Loucy (cell line): Measurements from ENCODE around the gene PTPRF.

Source experiments
- H2AFZ ChIP-seq: fragments of 200-600 bp; sonication (generic); 2 replicates; pipeline ENCODE4 v1.6.0; 2016; ENCODE audit warnings: antibody characterized with exemption, mild to moderate bottlenecking, low read length, moderate library complexity
- H3F3A ChIP-seq: fragments of 200-600 bp; 2 replicates; pipeline ENCODE4 v1.6.0; 2016; ENCODE audit warnings: antibody characterized with exemption, low read depth, mild to moderate bottlenecking
- H3K27me3 ChIP-seq: fragments of 200-600 bp; sonication (generic); 2 replicates; pipeline ENCODE4 v1.6.1; 2014; ENCODE audit warnings: low read length, mild to moderate bottlenecking; ENCODE audit not compliant: insufficient read depth, poor library complexity, severe bottlenecking
- H3K36me3 ChIP-seq: fragments of 200-600 bp; sonication (generic); 2 replicates; pipeline ENCODE4 v1.6.1; 2016; ENCODE audit warnings: low read length; ENCODE audit not compliant: insufficient read depth
- H3K4me1 ChIP-seq: fragments of 200-600 bp; sonication (generic); 2 replicates; pipeline ENCODE4 v1.5.1; 2014; ENCODE audit warnings: low read length, mild to moderate bottlenecking; ENCODE audit not compliant: insufficient read depth, poor library complexity, severe bottlenecking
- H3K4me2 ChIP-seq: fragments of 200-600 bp; sonication (generic); 2 replicates; pipeline ENCODE4 v1.6.0; 2014; ENCODE audit warnings: antibody characterized with exemption, low read length, low read depth, mild to moderate bottlenecking; ENCODE audit not compliant: poor library complexity, severe bottlenecking
- H3K4me3 ChIP-seq: fragments of 200-600 bp; sonication (generic); 2 replicates; pipeline ENCODE4 v1.5.1; 2014; ENCODE audit warnings: low read length, mild to moderate bottlenecking, mixed read lengths; ENCODE audit not compliant: poor library complexity, severe bottlenecking
- H3K79me2 ChIP-seq: fragments of 200-600 bp; sonication (generic); 2 replicates; pipeline ENCODE4 v1.6.1; 2014; ENCODE audit warnings: low read length; ENCODE audit not compliant: insufficient read depth
- H3K9ac ChIP-seq: fragments of 200-600 bp; sonication (generic); 2 replicates; pipeline ENCODE4 v1.6.0; 2014; ENCODE audit warnings: mild to moderate bottlenecking, low read depth, low read length, moderate library complexity; ENCODE audit not compliant: poor library complexity, severe bottlenecking
- H3K9me2 ChIP-seq: fragments of 200-600 bp; sonication (generic); replicated peaks from 2 replicates; pipeline ENCODE4 v1.6.1; 2016; ENCODE audit warnings: low read depth, low read length, mixed read lengths
- H3K9me3 ChIP-seq: fragments of 200-600 bp; sonication (generic); 2 replicates; pipeline ENCODE4 v1.6.1; 2014; ENCODE audit warnings: mild to moderate bottlenecking, antibody characterized with exemption, low read length, low read depth; ENCODE audit not compliant: insufficient read depth
- H4K20me1 ChIP-seq: fragments of 200-600 bp; sonication (generic); 2 replicates; pipeline ENCODE4 v1.6.0; 2014; ENCODE audit warnings: antibody characterized with exemption, low read length, mild to moderate bottlenecking; ENCODE audit not compliant: insufficient read depth, poor library complexity, severe bottlenecking
- EZH2phosphoT487 ChIP-seq: fragments of 200-600 bp; IDR thresholded peaks from 2 replicates; pipeline ENCODE4 v1.6.1; 2018; ENCODE audit warnings: antibody characterized with exemption, mild to moderate bottlenecking, moderate library complexity, borderline replicate concordance
- TF ChIP-seq, protein P1 (sequence below): fragments of 200-600 bp; sonication (generic); conservative IDR thresholded peaks from 2 replicates; pipeline ENCODE4 v1.5.1; 2014; ENCODE audit warnings: mild to moderate bottlenecking, antibody characterized with exemption, low read length

PTPRF gene

DNA sequence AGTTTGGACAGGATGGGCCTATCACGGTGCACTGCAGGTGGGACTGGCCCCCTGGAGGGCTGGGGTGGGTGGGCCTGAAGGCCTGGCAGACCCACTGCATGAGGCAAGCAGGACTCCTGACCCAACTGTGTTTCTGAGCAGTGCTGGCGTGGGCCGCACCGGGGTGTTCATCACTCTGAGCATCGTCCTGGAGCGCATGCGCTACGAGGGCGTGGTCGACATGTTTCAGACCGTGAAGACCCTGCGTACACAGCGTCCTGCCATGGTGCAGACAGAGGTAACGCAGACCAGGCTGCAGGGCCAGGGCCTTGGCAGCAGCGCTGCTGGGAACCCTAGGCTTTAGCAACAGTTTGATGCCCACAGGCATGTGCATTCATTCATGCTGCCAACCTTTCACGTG is 90.3 kb downstream of the PTPRF start:
- no peaks in the 10 kb centered on the region for H3F3A ChIP-seq
- H3K9me3 ChIP-seq, result no peaks in the 10 kb centered on the region
- H3K9me2 ChIP-seq, result no peaks in the 10 kb centered on the region
- no peaks in the 10 kb centered on the region for H3K36me3 ChIP-seq
- no peaks in the 10 kb centered on the region for H3K4me1 ChIP-seq
- no peaks in the 10 kb centered on the region for H4K20me1 ChIP-seq
- H3K27me3 ChIP-seq, result no peaks in the 10 kb centered on the region
- no peaks in the 10 kb centered on the region for H3K79me2 ChIP-seq
- H2AFZ ChIP-seq, result no peak overlapping the region
- no peak overlapping the region for H3K4me2 ChIP-seq
- TF ChIP-seq EZH2phosphoT487, result no peak
- TF ChIP-seq, protein P1, sequence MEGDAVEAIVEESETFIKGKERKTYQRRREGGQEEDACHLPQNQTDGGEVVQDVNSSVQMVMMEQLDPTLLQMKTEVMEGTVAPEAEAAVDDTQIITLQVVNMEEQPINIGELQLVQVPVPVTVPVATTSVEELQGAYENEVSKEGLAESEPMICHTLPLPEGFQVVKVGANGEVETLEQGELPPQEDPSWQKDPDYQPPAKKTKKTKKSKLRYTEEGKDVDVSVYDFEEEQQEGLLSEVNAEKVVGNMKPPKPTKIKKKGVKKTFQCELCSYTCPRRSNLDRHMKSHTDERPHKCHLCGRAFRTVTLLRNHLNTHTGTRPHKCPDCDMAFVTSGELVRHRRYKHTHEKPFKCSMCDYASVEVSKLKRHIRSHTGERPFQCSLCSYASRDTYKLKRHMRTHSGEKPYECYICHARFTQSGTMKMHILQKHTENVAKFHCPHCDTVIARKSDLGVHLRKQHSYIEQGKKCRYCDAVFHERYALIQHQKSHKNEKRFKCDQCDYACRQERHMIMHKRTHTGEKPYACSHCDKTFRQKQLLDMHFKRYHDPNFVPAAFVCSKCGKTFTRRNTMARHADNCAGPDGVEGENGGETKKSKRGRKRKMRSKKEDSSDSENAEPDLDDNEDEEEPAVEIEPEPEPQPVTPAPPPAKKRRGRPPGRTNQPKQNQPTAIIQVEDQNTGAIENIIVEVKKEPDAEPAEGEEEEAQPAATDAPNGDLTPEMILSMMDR, result no peak
- no peak overlapping the region for H3K4me3 ChIP-seq
- H3K9ac ChIP-seq, result no peak overlapping the region

DNA sequence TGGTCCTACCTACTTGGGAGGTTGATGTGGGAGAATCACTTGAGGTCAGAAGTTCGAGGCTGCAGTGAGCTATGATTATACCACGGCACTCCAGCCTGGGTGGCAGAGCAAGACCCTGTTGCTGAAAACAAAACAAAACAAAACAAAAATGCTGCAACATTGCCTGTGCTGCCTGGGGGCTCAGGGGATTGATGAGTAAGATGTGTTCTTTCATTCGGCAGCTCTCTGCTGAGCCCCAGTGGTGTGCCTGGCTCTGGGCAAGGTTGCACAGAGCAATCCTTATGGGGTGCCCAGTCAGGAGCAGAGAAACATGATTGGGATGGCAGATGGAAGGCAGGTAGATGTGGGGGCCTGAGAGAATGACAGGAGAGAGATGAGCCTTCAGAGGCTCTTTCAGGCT is 90.7 kb downstream of the PTPRF start:
- TF ChIP-seq, protein P1, result no peak
- TF ChIP-seq EZH2phosphoT487, result no peak
- H3K9me2 ChIP-seq, result no peaks in the 10 kb centered on the region
- H3K36me3 ChIP-seq, result no peaks in the 10 kb centered on the region
- no peaks in the 10 kb centered on the region for H4K20me1 ChIP-seq
- no peaks in the 10 kb centered on the region for H3K9me3 ChIP-seq
- no peak overlapping the region for H3K4me3 ChIP-seq
- no peak overlapping the region for H3K9ac ChIP-seq
- H3F3A ChIP-seq, result no peaks in the 10 kb centered on the region
- H3K79me2 ChIP-seq, result no peaks in the 10 kb centered on the region
- H3K27me3 ChIP-seq, result no peaks in the 10 kb centered on the region
- H3K4me1 ChIP-seq, result no peaks in the 10 kb centered on the region
- H2AFZ ChIP-seq, result no peak overlapping the region
- no peak overlapping the region for H3K4me2 ChIP-seq

DNA sequence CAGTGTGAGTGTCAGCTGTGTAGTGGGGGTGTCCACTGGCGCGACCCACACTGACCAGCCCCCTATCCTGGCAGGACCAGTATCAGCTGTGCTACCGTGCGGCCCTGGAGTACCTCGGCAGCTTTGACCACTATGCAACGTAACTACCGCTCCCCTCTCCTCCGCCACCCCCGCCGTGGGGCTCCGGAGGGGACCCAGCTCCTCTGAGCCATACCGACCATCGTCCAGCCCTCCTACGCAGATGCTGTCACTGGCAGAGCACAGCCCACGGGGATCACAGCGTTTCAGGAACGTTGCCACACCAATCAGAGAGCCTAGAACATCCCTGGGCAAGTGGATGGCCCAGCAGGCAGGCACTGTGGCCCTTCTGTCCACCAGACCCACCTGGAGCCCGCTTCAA is 91.2 kb downstream of the PTPRF start:
- no peaks in the 10 kb centered on the region for H3F3A ChIP-seq
- no peak overlapping the region for H3K4me3 ChIP-seq
- H3K4me1 ChIP-seq, result no peaks in the 10 kb centered on the region
- TF ChIP-seq, protein P1, result no peak
- no peak for TF ChIP-seq EZH2phosphoT487
- no peaks in the 10 kb centered on the region for H3K27me3 ChIP-seq
- H3K36me3 ChIP-seq, result no peaks in the 10 kb centered on the region
- no peak overlapping the region for H3K9ac ChIP-seq
- no peaks in the 10 kb centered on the region for H3K9me2 ChIP-seq
- no peak overlapping the region for H3K4me2 ChIP-seq
- H4K20me1 ChIP-seq, result no peaks in the 10 kb centered on the region
- H2AFZ ChIP-seq, result no peak overlapping the region
- H3K79me2 ChIP-seq, result no peaks in the 10 kb centered on the region
- H3K9me3 ChIP-seq, result no peaks in the 10 kb centered on the region
